HG03039 (cell line): ENCODE results near the gene TPP2.

Experiments
- ATAC-seq: cut with Tn5 transposase; IDR thresholded peaks from one replicate; pipeline ENCODE4 v1.9.1; 2021; ENCODE audit warnings: mild to moderate bottlenecking, moderate library complexity; ENCODE audit not compliant: unreplicated experiment

TPP2 gene

GRCh38 chr13:102718746-102719145, 122.0 kb downstream of the TPP2 start:
- no peak for ATAC-seq

- ATAC-seq: no peak
Measured at GRCh38 chr13:102721800-102722231, 125.0 kb downstream of the TPP2 start.

GRCh38 chr13:102724923-102725322, 128.1 kb downstream of the TPP2 start:
- ATAC-seq: no peak

GRCh38 chr13:102726430-102726829, 129.6 kb downstream of the TPP2 start:
- ATAC-seq: no peak
